Astrocyte (in vitro differentiated cells and primary cell): ENCODE measurements around the gene AEBP2. TPM values are rescaled to one million over a fixed set of nuclear protein-coding genes. Genes with fewer than 3 reads are reported as not detected.

Experiments used
- DNase-seq: peaks from one replicate; pipeline ENCODE4 v3.0.0-alpha.2; 2010; ENCODE audit warnings: low read depth
- FAIRE-seq: peaks from 2 replicates; lab custom pipeline; 2011; peaks lifted over from hg19 to GRCh38; lab: Jason Lieb, UNC
- H2AFZ ChIP-seq: 2 replicates; pipeline ENCODE4 v1.6.0; 2012; ENCODE audit warnings: low read depth, low read length, inconsistent platforms
- H3K27ac ChIP-seq: 2 replicates; pipeline ENCODE4 v1.5.1; 2011; ENCODE audit warnings: low read depth, low read length, inconsistent platforms
- H3K27me3 ChIP-seq: 2 replicates; pipeline ENCODE4 v1.6.0; 2011; ENCODE audit warnings: low read length, inconsistent platforms; ENCODE audit not compliant: insufficient read depth
- H3K36me3 ChIP-seq: 2 replicates; pipeline ENCODE4 v1.5.1; 2011; ENCODE audit warnings: low read length, inconsistent platforms; ENCODE audit not compliant: insufficient read depth
- H3K4me1 ChIP-seq: 2 replicates; pipeline ENCODE4 v1.5.1; 2011; ENCODE audit warnings: low read length, inconsistent platforms; ENCODE audit not compliant: insufficient read depth
- H3K4me2 ChIP-seq: 2 replicates; pipeline ENCODE4 v1.6.0; 2012; ENCODE audit warnings: low read length, inconsistent platforms
- H3K4me3 ChIP-seq: 2 replicates; pipeline ENCODE4 v1.5.1; 2011; ENCODE audit warnings: low read depth, mild to moderate bottlenecking, low read length, inconsistent platforms; ENCODE audit not compliant: insufficient read depth
- H3K79me2 ChIP-seq: 2 replicates; pipeline ENCODE4 v1.6.0; 2012; ENCODE audit warnings: mild to moderate bottlenecking, low read length, inconsistent platforms; ENCODE audit not compliant: insufficient read depth
- H3K9ac ChIP-seq: 2 replicates; pipeline ENCODE4 v1.6.0; 2012; ENCODE audit warnings: mild to moderate bottlenecking, low read length, inconsistent platforms
- H3K9me3 ChIP-seq: 2 replicates; pipeline ENCODE4 v1.5.1; 2012; ENCODE audit warnings: low read depth, mild to moderate bottlenecking, low read length, inconsistent platforms; ENCODE audit not compliant: insufficient read depth
- H4K20me1 ChIP-seq: 2 replicates; pipeline ENCODE4 v1.6.0; 2012; ENCODE audit warnings: low read length, inconsistent platforms; ENCODE audit not compliant: insufficient read depth
- H3K27ac Mint-ChIP-seq: one replicate; pipeline ENCODE4 v1.8.0; 2021; ENCODE audit warnings: mild to moderate bottlenecking, mixed read lengths; ENCODE audit not compliant: unreplicated experiment
- H3K27me3 Mint-ChIP-seq: one replicate; pipeline ENCODE4 v1.8.0; 2021; ENCODE audit warnings: low read depth, mixed read lengths; ENCODE audit not compliant: unreplicated experiment
- H3K36me3 Mint-ChIP-seq: one replicate; pipeline ENCODE4 v1.8.0; 2021; ENCODE audit warnings: low read depth, mixed read lengths; ENCODE audit not compliant: unreplicated experiment
- H3K4me1 Mint-ChIP-seq: one replicate; pipeline ENCODE4 v1.8.0; 2021; ENCODE audit warnings: low read depth, mixed read lengths; ENCODE audit not compliant: unreplicated experiment
- H3K4me3 Mint-ChIP-seq: one replicate; pipeline ENCODE4 v1.8.0; 2021; ENCODE audit warnings: mild to moderate bottlenecking, moderate library complexity, mixed read lengths; ENCODE audit not compliant: unreplicated experiment
- H3K9me3 Mint-ChIP-seq: one replicate; pipeline ENCODE4 v1.8.0; 2021; ENCODE audit warnings: mild to moderate bottlenecking, mixed read lengths; ENCODE audit not compliant: unreplicated experiment
- CTCF ChIP-seq: IDR thresholded peaks from 2 replicates; pipeline ENCODE4 v1.5.1; 2011; ENCODE audit warnings: low read depth, mild to moderate bottlenecking, inconsistent platforms, low read length, moderate library complexity; ENCODE audit not compliant: insufficient read depth
- EZH2 ChIP-seq: IDR thresholded peaks from 2 replicates; pipeline ENCODE4 v1.6.1; 2012; ENCODE audit warnings: mild to moderate bottlenecking, low read length, inconsistent platforms; ENCODE audit not compliant: insufficient read depth
- total RNA-seq: library from RNA; stranded (reverse); gene quantifications from 2 replicates; pipeline ENCODE4 v1.2.1, GENCODE V29; 2021

AEBP2 gene
- total RNA-seq, 1 donor from 2014 or later: 39.8 TPM

DNA sequence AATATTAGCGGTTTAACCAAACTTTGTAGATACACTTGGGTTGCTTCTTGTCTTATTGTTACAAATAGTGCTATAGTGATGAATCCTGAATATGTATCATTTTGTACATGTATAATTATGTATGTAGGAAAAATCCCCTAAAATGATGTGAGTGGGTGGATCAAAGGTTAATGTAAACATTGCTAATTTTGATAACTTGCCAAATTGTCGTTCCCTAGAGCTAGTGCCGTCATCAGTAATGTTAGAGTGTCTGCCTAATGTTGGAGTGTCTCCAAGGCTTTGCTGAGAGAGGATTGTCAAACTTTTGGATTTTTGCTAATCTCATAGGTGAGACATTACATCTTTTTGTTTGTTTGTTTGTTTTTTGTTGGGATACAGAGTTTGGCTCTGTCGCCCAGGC lies 44.4 kb downstream of the AEBP2 start:
- TF ChIP-seq EZH2 (no peak), CTCF (no peak)
- H3K79me2 ChIP-seq: peaks cover 100% of the 10 kb centered on the region
- FAIRE-seq: no peak

DNA sequence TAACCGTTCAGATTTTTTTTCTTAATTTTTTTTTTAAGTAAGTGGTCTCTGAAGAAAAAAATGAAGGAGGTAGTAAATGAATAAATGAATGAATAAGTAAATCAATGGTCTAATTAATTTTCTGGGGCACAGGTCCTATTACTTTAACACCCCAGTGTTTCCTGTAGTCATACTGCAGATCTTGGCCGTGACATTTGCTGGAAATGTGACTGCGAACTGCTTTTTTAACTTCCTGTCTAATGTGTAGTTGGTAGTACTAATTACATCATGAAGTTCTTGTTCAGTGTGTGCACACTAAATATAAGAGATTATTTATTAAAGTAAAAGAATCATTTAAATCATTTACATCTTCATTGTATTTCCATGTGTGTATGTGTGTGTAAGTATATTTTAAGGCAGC lies 45.4 kb downstream of the AEBP2 start:
- TF ChIP-seq EZH2: no peak
- Histone ChIP-seq H3K9me3 (no peaks in the 10 kb centered on the region), H3K79me2 (peaks cover 100% of the 10 kb centered on the region), H3K4me3 (no peak overlapping the region), H3K4me2 (no peak overlapping the region), H3K36me3 (no peaks in the 10 kb centered on the region), H2AFZ (no peak overlapping the region), H4K20me1 (peaks cover 81% of the 10 kb centered on the region), H3K4me1 (no peaks in the 10 kb centered on the region), H3K27me3 (no peaks in the 10 kb centered on the region), H3K27ac (no peak overlapping the region), H3K9ac (no peak overlapping the region)
- DNase-seq (no peak), FAIRE-seq (no peak)
- H3K4me1 Mint-ChIP-seq: peaks cover 22% of the 10 kb centered on the region
- no peak overlapping the region for H3K4me3 Mint-ChIP-seq
- H3K36me3 Mint-ChIP-seq: peaks cover 28% of the 10 kb centered on the region
- no peaks in the 10 kb centered on the region for H3K27me3 Mint-ChIP-seq
- H3K27ac Mint-ChIP-seq: no peak overlapping the region
- peaks cover 4% of the 10 kb centered on the region for H3K9me3 Mint-ChIP-seq

More for the DNA sequence above, 44.4 kb downstream of the AEBP2 start:
- H4K20me1 ChIP-seq: peaks cover 82% of the 10 kb centered on the region
- DNase-seq: no peak
- H3K4me2 ChIP-seq: no peak overlapping the region
- no peaks in the 10 kb centered on the region for H3K27me3 ChIP-seq
- H3K4me1 ChIP-seq: no peaks in the 10 kb centered on the region
- no peaks in the 10 kb centered on the region for H3K9me3 ChIP-seq
- Mint-ChIP-seq H3K4me3 (no peak overlapping the region), H3K36me3 (peaks cover 25% of the 10 kb centered on the region), H3K4me1 (peaks cover 21% of the 10 kb centered on the region), H3K9me3 (peaks cover 4% of the 10 kb centered on the region), H3K27me3 (no peaks in the 10 kb centered on the region), H3K27ac (no peak overlapping the region)
- no peak overlapping the region for H2AFZ ChIP-seq
- H3K9ac ChIP-seq: no peak overlapping the region
- H3K27ac ChIP-seq: no peak overlapping the region
- no peaks in the 10 kb centered on the region for H3K36me3 ChIP-seq
- no peak overlapping the region for H3K4me3 ChIP-seq

GRCh38 chr12:19485240-19485639 lies 45.9 kb downstream of the AEBP2 start:
- H3K79me2 ChIP-seq: peaks cover 99% of the 10 kb centered on the region
- H3K9me3 Mint-ChIP-seq: peaks cover 4% of the 10 kb centered on the region
- peaks cover 29% of the 10 kb centered on the region for H3K36me3 Mint-ChIP-seq
- no peak overlapping the region for H3K27ac ChIP-seq
- no peak overlapping the region for H3K27ac Mint-ChIP-seq
- no peak overlapping the region for H3K9ac ChIP-seq
- peaks cover 22% of the 10 kb centered on the region for H3K4me1 Mint-ChIP-seq
- H3K27me3 Mint-ChIP-seq: no peaks in the 10 kb centered on the region
- H2AFZ ChIP-seq: no peak overlapping the region
- no peaks in the 10 kb centered on the region for H3K4me1 ChIP-seq
- no peak for DNase-seq
- no peaks in the 10 kb centered on the region for H3K36me3 ChIP-seq
- TF ChIP-seq CTCF (no peak), EZH2 (no peak)
- no peak overlapping the region for H3K4me2 ChIP-seq
- no peaks in the 10 kb centered on the region for H3K9me3 ChIP-seq
- no peak overlapping the region for H3K4me3 Mint-ChIP-seq
- H3K27me3 ChIP-seq: no peaks in the 10 kb centered on the region
- no peak overlapping the region for H3K4me3 ChIP-seq
- FAIRE-seq: no peak
- H4K20me1 ChIP-seq: peaks cover 82% of the 10 kb centered on the region
